Left lung (tissue), 10 donors: Measurements from ENCODE around the gene PLEKHA7. TPM values are rescaled to one million over a fixed set of nuclear protein-coding genes. Genes with fewer than 3 reads are reported as not detected.
A peak's percentile ranks its signal among the peaks of the same experiment; 100 is the strongest.

Experiments
- ATAC-seq: fragments of 200-7000 bp; cut with Tn5 transposase; one replicate; pipeline ENCODE4 v1.9.1; 2020; ENCODE audit warnings: moderate library complexity
- DNase-seq, 4 donors: peaks; one replicate each; pipeline ENCODE4 v3.0.0-alpha.2; 2013 to 2020
- H3K27ac ChIP-seq, 2 donors: fragments of 200-600 bp; sonication (generic) in 1 of 2; one replicate each; pipeline versions ENCODE4 v1.5.0 to v1.8.0; 2020 to 2021
- H3K27me3 ChIP-seq, 2 donors: fragments of 200-600 bp; sonication (generic) in 1 of 2; one replicate each; pipeline versions ENCODE4 v1.5.0 to v1.8.0; 2020 to 2021
- H3K36me3 ChIP-seq, 2 donors: fragments of 200-600 bp; sonication (generic) in 1 of 2; one replicate each; pipeline versions ENCODE4 v1.5.0 to v1.8.0; 2020 to 2021
- H3K4me1 ChIP-seq, 2 donors: fragments of 200-600 bp; one replicate each; pipeline ENCODE4 v1.8.0; 2021
- H3K4me3 ChIP-seq, 2 donors: fragments of 200-600 bp; sonication (generic) in 1 of 2; one replicate each; pipeline versions ENCODE4 v1.5.0 to v1.8.0; 2020 to 2021; ENCODE audit warnings: mild to moderate bottlenecking in 1 of 2
- H3K9me3 ChIP-seq, 2 donors: fragments of 200-600 bp; sonication (generic) in 1 of 2; one replicate each; pipeline versions ENCODE4 v1.5.0 to v1.8.0; 2020 to 2021
- intact Hi-C, 2 donors: fragments of 100-400 bp; cut with DNase I; formaldehyde crosslinking; loops; one replicate each; pipeline versions ENCODE4 v1.11.2 to v1.14.2; 2022
- polyA plus RNA-seq, 6 donors: library from polyadenylated mRNA; unstranded; fragments of 120-200 nt; gene quantifications; one replicate each; pipeline ENCODE4 v1.2.1, GENCODE V29; 2013; ENCODE audit not compliant: insufficient read length in 6 of 6
- total RNA-seq, 2 donors: library from RNA; stranded (reverse); fragmentation: NEBNext Ultra II Directional; extraction: Animal tissue kit (Norgen Biotek cat#: 25700); gene quantifications; one replicate each; pipeline ENCODE4 v1.2.1, GENCODE V29; 2021
- TF ChIP-seq, protein P1 (sequence below), 2 donors: fragments of 200-600 bp; sonication (generic) in 1 of 2; IDR thresholded peaks; one replicate each; pipeline versions ENCODE4 v1.5.0 to v1.8.0; 2021; ENCODE audit warnings: antibody characterized with exemption in 2 of 2
- donor health status: DM: no; HTN: yes; CAD: no.
- donor health status: DM: no; HTN: no; CAD: no.

Gene PLEKHA7
- total and polyA plus RNA-seq, 8 donors, result 24.4 to 33.7 (median 29.6) TPM

DNA sequence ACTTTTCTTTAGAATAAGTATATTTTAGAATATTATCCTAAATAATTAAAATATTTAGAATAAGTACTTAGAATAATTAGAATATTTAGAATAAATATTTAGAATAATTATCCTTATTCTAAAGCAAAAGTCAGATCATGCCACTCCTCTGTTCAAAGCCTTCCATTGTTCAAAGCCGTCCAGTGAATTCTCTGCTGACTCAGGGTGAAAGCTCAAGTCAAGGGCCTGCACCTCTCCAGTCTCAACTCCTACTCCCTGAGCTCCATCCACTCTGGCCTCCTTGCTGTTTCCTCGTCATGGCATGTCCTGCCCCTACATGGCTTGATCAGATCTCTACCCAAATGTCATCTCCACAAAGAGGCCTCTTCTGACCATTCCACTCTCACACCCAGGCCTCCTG lies 30.0 kb downstream of the PLEKHA7 start:
- H3K27ac ChIP-seq, result no peak overlapping the region
- no peak for DNase-seq
- TF ChIP-seq, protein P1, sequence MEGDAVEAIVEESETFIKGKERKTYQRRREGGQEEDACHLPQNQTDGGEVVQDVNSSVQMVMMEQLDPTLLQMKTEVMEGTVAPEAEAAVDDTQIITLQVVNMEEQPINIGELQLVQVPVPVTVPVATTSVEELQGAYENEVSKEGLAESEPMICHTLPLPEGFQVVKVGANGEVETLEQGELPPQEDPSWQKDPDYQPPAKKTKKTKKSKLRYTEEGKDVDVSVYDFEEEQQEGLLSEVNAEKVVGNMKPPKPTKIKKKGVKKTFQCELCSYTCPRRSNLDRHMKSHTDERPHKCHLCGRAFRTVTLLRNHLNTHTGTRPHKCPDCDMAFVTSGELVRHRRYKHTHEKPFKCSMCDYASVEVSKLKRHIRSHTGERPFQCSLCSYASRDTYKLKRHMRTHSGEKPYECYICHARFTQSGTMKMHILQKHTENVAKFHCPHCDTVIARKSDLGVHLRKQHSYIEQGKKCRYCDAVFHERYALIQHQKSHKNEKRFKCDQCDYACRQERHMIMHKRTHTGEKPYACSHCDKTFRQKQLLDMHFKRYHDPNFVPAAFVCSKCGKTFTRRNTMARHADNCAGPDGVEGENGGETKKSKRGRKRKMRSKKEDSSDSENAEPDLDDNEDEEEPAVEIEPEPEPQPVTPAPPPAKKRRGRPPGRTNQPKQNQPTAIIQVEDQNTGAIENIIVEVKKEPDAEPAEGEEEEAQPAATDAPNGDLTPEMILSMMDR (IDR thresholded peaks at IDR 0.05), result no peak
- H3K36me3 ChIP-seq, result no peaks in the 10 kb centered on the region
- intact Hi-C loops, result no loop called here
- no peaks in the 10 kb centered on the region for H3K27me3 ChIP-seq
- peaks cover 14 to 16% of the 10 kb centered on the region in 2 donors for H3K4me1 ChIP-seq
- ATAC-seq, result no peak
- H3K9me3 ChIP-seq, result no peaks in the 10 kb centered on the region
- no peak overlapping the region for H3K4me3 ChIP-seq

DNA sequence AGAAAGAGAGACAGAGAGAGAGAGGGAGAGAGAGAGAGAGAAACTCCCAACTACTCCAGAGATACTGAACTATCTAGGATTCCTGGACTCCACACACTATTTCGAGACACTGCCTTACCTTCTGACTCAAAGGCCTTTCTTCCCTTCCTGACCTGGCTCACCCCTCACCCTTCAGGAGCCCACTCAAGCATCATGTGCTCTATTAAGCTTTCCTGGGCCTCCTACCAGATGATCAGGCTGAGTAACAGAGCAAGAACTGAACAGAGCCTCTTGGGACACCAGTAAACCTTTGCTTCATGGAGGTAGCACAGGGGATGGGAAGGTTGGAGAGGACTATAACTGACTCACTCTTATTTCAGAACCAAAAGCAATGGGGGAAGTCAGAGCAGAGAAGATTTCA lies 31.4 kb downstream of the PLEKHA7 start:
- Histone ChIP-seq H3K4me3 (no peak overlapping the region), H3K36me3 (no peaks in the 10 kb centered on the region), H3K27ac (no peak overlapping the region), H3K27me3 (no peaks in the 10 kb centered on the region), H3K4me1 (peaks cover 14 to 16% of the 10 kb centered on the region in 2 donors), H3K9me3 (no peaks in the 10 kb centered on the region)
- TF ChIP-seq, protein P1 (IDR thresholded peaks at IDR 0.05), result no peak
- ATAC-seq (no peak), DNase-seq (no peak)
- intact Hi-C loops, result no loop called here

GRCh38 chr11:16982256-16982671 lies 31.9 kb downstream of the PLEKHA7 start:
- DNase-seq (no peak), ATAC-seq (peak; percentile 41)
- no peaks in the 10 kb centered on the region for H3K36me3 ChIP-seq
- intact Hi-C loops, result no loop called here
- H3K27me3 ChIP-seq, result no peaks in the 10 kb centered on the region
- TF ChIP-seq, protein P1 (IDR thresholded peaks at IDR 0.05), result no peak
- H3K4me1 ChIP-seq, result peaks cover 14 to 16% of the 10 kb centered on the region in 2 donors
- H3K4me3 ChIP-seq, result no peak overlapping the region
- H3K9me3 ChIP-seq, result no peaks in the 10 kb centered on the region
- H3K27ac ChIP-seq, result peak overlapping the region; percentile 26 to 54

DNA sequence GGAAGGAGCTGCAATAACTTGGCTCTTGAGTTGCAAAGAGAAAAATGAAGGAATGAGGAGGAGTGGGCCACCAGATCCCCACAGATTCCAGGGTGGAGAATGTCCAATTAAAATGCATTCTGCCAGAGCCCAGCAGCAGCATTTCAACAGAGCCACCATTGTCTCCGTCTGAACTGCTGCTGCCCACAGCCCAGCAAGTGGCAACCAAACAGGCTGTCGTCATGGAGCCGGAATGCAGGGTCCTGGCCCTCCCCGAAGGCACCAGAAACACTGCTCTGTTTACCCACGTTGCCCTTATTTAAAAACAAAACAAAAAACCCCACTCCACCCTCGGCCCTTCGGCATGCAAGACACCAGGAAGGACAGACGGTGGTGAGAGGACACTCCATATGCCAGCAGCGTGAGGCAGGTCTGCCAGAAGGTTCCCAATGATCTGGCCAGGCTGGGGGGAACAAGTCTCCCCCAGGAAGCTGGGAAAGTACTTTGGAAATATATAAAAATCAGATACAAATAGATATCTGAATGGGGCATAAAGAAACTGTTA lies 32.5 kb downstream of the PLEKHA7 start:
- intact Hi-C loops, result no loop called here
- H3K27ac ChIP-seq, result peak overlapping the region; percentile 26 to 54

More for the DNA sequence above, 32.5 kb downstream of the PLEKHA7 start:
- H3K36me3 ChIP-seq, result no peaks in the 10 kb centered on the region
- TF ChIP-seq, protein P1 (IDR thresholded peaks at IDR 0.05), result no peak
- H3K9me3 ChIP-seq, result no peaks in the 10 kb centered on the region
- H3K27me3 ChIP-seq, result no peaks in the 10 kb centered on the region
- peaks cover 11 to 15% of the 10 kb centered on the region in 2 donors for H3K4me1 ChIP-seq
- ATAC-seq, result peak; percentile 38
- DNase-seq, result peak in 2 of 4 donors; percentile 45 to 71
- H3K4me3 ChIP-seq, result no peak overlapping the region
